Fibroblast of skin of scalp (primary cell): Measurements from ENCODE around the gene RRP36.

ENCODE experiments used
- DNase-seq: peaks from one replicate; pipeline ENCODE4 v3.0.0-alpha.2; 2013

RRP36 gene

GRCh38 chr6:43009124-43009523, 12.3 kb upstream of the RRP36 start:
- DNase-seq: peak; percentile 33

GRCh38 chr6:43011207-43011606, 10.2 kb upstream of the RRP36 start:
- DNase-seq: no peak

DNA sequence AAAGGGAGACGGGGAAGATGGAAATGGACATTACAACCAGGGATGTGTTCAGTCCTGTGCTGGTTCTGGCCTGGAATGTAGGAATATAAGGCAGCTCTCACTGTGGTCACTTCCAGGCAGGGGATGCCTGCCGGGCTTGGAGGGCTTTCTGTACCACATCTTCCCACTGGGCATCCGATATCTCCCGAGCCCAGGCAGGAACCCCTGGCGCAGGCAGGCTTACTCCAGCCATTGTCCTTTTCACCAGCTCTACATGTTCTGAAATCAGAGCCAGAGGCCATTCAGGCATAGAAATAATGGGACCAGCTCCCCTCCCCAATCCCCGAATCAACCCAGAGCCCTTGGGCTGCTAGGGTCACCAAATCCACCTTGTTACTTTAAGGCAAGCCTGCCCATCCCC, 9.1 kb upstream of the RRP36 start:
- no peak for DNase-seq

GRCh38 chr6:43013097-43013842, 8.2 kb upstream of the RRP36 start:
- peak; percentile 13 for DNase-seq

- DNase-seq: peak; percentile 100
Observed at GRCh38 chr6:43013843-43014433, 7.5 kb upstream of the RRP36 start, which contains the start of the genes KLHDC3 and MEA1. Gene KLHDC3 (plus strand): TSS chr6:43014249. CDS start chr6:43017193, 2,944 bp downstream. Gene MEA1 (minus strand): TSS chr6:43013946. CDS start chr6:43013813, 133 bp downstream.

- peak; percentile 33 for DNase-seq
Observed at GRCh38 chr6:43014434-43014909, 7.0 kb upstream of the RRP36 start.

- no peak for DNase-seq
Observed at GRCh38 chr6:43016176-43016942, 5.1 kb upstream of the RRP36 start.

DNA sequence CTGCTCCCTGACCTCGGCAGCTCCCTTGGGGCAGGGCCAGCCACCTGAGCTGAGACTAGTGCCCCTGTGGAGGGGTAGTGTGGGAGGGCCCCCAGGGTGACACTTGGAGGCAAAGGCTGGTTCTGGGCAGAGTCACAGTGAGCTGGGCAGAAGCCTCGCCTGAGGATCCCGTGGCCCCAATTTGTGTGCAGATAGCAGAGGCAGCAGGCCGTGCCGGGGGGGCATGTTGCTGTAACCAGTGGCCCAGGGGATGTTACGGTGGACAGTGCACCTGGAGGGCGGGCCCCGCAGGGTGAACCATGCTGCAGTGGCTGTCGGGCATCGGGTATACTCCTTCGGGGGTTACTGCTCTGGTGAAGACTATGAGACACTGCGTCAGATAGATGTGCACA, 4.5 kb upstream of the RRP36 start:
- DNase-seq: no peak

DNA sequence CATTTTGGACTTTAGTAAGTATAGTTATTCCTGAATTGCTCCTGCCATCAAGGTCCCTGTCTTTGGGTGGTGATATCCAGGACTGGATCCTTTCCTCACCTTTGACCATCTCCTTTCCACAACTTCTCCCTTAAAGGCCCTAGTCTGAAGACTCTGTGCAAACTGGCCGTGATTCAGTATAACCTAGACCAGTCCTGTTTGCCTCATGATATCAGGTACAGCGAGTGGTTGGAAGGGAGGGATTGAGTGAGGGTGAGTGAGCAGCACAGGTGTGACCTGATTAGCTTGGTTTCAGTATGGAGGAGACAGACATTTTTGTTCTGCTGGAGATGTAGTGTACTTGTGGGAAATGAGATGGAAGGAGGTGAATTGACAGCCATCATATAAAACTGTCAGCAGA, 2.3 kb upstream of the RRP36 start:
- no peak for DNase-seq

DNA sequence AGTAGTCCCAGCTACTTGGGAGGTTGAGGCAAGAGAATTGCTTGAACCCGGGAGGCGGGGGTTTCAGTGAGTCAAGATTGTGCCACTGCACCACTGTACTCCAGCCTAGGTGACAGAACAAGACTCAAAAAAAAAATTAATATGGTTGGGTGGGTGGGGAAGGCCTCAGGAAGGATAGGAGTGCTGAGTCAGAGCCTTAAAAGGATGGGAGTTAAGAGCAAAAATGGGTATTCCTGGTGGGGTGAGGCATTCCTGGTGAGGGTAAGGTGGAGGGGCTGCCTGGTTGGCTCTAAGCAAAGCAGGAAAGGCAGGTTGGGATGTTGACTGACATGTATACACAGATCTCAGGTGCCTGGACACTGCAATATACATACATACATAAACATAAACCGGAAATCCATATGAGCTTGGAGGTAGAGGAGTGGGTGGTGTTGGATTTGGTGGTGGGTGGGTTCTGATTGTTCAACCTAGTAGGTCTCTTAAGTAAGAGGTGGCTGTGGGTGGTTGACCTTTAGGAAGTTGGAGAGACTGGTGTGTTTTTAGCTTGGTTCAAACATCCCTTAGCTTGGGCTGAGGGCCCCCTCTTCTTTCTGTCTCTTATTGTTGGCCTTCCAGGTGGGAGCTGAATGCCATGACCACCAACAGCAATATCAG, 1.2 kb upstream of the RRP36 start:
- no peak for DNase-seq

DNA sequence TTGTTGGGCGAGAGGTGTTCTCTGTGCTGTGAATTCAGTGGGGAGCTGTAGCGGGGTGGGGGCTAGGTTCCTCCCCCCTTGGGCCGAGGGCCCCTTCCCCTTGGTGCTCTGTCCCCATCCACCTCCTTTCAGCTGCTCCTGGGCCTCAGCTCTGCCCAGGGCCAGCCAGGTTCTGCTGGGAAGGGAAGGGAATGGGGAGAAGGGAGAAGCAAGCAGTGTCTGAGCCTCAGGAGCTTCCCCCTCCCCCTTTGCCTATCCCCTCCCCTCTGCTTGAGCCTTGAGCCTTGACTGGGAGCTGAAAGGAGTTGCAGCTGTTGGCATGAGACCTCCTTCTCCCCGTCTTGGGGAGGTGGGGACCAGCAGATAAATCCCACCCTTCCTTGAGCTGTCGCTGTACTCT, 576 bp upstream of the RRP36 start:
- DNase-seq: no peak

DNA sequence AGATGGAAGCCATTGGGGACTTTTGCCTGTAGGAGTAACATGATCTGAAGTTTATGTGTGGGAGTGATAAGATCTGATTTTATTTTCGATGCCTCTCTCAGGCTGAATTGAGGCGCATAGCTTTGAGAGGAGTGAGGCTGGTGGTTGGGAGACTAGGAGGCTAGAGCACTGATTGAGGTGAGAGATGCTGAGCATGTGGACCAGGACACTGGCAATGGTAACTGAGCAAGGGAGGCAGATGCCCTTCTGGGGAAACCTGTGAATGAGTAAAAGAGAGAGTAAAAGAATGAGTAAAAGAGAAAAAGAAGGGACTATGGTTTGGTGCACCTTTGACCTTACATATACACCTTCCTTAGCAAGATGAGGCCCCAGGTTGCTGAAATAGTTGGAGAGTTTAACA, 3.0 kb downstream of the RRP36 start:
- no peak for DNase-seq

DNA sequence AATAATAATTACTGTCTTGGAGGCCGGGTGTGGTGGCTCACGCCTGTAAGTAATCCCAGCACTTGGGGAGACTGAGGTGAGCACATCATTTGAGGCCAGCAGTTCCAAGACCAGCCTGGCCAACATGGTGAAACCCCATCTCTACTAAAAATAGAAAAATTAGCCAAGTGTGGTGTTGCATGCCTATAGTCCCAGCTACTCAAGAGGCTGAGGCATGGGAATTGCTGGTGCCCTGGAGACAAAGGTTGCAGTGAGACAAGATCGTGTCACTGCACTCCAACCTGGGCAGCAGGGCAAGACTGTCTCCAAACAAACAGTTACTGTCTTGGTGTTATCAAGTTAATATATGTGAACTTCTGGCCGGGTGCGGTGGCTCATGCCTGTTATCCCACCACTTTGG, 4.9 kb downstream of the RRP36 start:
- no peak for DNase-seq

- no peak for DNase-seq
Observed at GRCh38 chr6:43029120-43029519, 7.7 kb downstream of the RRP36 start.

GRCh38 chr6:43032326-43032725, 10.9 kb downstream of the RRP36 start:
- DNase-seq: no peak

DNA sequence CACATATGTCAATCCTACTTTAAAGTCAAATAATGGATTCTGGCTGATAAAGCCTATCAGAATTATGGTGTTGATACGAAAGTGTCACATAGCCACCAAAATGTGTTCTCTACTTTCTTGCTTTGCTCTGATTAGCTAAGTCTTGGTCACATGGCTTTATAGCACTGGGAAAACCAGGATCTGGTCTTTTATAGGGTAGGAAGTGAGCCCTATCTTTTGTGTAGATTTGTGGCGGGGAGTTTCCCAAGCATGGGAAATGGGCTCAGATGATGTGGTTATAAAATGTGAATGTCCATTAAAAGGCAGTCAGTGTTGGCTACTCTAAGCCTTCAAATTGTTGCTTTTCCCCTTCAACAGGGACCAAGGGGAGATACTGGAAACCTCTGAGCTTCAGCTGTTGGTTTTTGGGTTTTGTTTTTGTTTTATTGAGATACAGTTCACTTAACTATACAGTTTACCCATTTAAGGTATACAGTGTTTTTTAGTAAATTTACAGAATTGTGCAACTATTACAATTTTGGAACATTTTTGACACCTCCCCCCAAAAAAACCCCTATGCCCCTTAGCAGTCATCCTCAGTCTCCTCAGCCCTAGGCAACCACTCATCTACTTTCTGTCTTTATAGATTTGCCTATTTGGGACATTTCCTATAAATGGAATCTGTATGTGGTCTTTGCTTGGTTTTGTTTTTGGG, 12.2 kb downstream of the RRP36 start:
- no peak for DNase-seq

DNA sequence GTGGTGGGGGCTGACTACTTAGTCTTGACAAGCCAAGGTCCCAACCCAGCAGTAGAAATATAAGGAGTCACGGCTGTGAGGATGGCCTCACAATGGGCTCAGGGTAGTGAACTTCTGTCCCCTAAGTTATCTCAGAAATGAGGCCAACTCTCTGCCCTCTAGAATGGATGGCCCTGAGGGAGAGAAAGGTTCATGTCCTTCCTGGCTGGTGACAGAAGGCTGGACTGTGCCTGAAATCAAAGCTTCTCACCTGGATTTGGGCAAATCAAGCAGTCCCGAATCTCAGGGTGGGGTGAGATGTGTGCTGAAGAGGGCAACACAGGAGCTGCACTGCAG, 12.7 kb downstream of the RRP36 start:
- no peak for DNase-seq

DNA sequence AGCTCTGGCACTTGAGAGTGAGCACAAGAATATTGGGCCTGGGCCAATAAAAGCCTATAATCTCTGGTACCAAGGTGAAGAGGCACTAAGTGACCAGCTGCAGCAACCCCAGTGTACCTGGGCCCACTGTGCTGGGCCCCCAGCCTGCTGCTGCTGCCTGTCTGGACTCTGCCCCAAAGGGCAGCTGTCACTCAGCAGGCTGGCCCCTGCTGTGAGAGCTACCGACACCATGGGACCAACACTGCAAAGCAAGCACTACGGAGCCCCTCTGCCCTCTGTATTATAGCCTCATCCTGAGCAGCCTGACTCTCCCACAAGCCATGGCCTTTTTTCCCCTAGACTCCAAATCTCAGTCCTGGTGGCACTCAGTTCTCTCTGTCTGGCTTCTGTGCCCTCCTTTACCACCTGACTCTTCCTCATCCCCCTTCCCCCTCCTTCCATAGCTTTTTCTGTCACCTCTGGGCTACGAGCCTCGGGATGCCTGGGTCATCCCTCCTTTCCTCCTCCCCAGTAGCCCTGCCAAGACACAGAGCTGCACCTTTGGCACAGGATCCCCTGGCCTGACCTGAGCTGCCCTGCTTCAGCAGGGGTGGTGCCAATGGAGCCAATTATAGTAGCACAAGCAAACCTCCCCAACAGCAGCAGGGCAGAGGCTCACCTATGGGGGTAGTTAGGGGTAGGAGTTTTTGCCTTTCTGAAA, 14.2 kb downstream of the RRP36 start:
- no peak for DNase-seq

DNA sequence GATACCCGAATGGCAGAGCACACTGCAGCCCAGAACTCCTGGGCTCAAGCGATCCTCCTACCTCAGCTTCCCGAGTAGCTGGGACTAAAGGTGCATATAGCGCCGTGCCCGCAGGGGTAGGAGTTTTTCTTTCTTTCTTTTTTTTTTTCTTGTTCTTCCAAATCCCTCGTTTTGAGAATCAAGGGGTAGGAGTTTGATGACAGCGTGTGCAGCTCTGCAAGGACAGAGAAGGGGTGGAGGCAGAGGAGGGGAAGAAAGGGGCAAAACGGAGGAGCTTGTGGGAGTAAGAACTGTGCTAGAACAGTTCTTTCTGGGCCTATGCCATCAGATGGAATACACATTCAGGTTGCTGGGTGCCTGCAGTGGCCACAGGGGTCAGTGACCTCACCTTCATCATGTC, 15.3 kb downstream of the RRP36 start:
- DNase-seq: no peak

GRCh38 chr6:43037197-43037596, 15.8 kb downstream of the RRP36 start:
- DNase-seq: no peak

DNA sequence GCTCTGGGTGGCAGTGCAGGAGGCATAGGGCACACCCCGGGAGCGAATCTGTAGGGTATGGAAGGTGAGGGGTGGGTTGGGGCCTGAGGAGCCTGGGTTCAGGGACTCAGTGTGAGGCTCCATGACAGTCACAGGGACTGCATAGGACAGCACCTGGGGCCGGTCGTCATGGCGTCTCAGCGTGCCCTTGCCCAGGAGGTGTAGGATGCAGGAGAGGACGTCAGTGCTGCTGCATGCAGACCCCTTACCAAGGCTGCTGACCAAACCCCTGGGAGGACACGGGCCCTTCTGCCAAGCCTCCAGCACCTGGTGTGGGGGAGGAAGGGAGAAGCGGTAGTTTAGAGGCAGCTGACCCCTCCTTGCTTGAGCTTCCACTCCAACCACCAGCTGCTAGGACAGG, 16.3 kb downstream of the RRP36 start:
- DNase-seq: no peak

GRCh38 chr6:43038727-43039126, 17.3 kb downstream of the RRP36 start:
- DNase-seq: no peak
